Endothelial cell of umbilical vein (primary cell): ENCODE results near the gene LCTL. TPM values are rescaled to one million over a fixed set of nuclear protein-coding genes. Genes with fewer than 3 reads are reported as not detected.

Experiments
- Bru-seq: library from RNA; stranded (reverse); fragments of 400-500 nt; gene quantifications from one replicate; lab custom pipeline; 2021; lab: Mats Ljungman, UMichigan
- BruChase-seq, 2 experiments: library from RNA; stranded (reverse); fragments of 400-500 nt; gene quantifications; one replicate each; lab custom pipeline; 2021; lab: Mats Ljungman, UMichigan
- BruUV-seq: library from RNA; stranded (reverse); fragments of 400-500 nt; replicated peaks from 2 replicates; lab custom pipeline; 2021; lab: Mats Ljungman, UMichigan
- CTCF ChIA-PET: fragments of 300-600, 350-600 bp; sonication (Branson Sonifier 250); formaldehyde crosslinking; loops from one replicate; lab custom pipeline; 2021; ENCODE audit warnings: antibody characterized with exemption, inconsistent platforms; lab: Charles Lee
- POLR2A ChIA-PET: fragments of 300-600, 350-600 bp; sonication (Branson Sonifier 250); formaldehyde crosslinking; loops from one replicate; lab custom pipeline; 2021; ENCODE audit warnings: antibody characterized with exemption, inconsistent platforms; lab: Charles Lee
- DNase-seq: peaks from one replicate; pipeline ENCODE4 v3.0.0-alpha.2; 2011; ENCODE audit warnings: low read depth, low spot score
- FAIRE-seq: peaks from 2 replicates; lab custom pipeline; 2011; peaks lifted over from hg19 to GRCh38; lab: Jason Lieb, UNC
- H2AFZ ChIP-seq: 2 replicates; pipeline ENCODE4 v1.6.0; 2012; ENCODE audit warnings: low read depth, low read length, control low read depth, inconsistent platforms
- H3K27ac ChIP-seq: 2 replicates; pipeline ENCODE4 v1.5.1; 2011; ENCODE audit warnings: low read depth, mild to moderate bottlenecking, control low read depth, low read length, moderate library complexity; ENCODE audit not compliant: insufficient read depth
- H3K27me3 ChIP-seq, 2 experiments: 2 replicates each; pipeline versions ENCODE4 v1.6.0 to v1.6.1; 2011; ENCODE audit warnings: low read length in 2 of 2, mixed read lengths in 1 of 2; ENCODE audit not compliant: control insufficient read depth in 2 of 2, insufficient read depth in 2 of 2
- H3K36me3 ChIP-seq, 2 experiments: 2 replicates in 1 of 2; 3 replicates in 1 of 2; pipeline ENCODE4 v1.5.1; 2011; ENCODE audit warnings: low read length in 2 of 2, mild to moderate bottlenecking in 1 of 2, moderate library complexity in 1 of 2; ENCODE audit not compliant: control insufficient read depth in 2 of 2, insufficient read depth in 2 of 2; ENCODE audit errors: extremely low read depth in 1 of 2
- H3K4me1 ChIP-seq: 3 replicates; pipeline ENCODE4 v1.5.1; 2011; ENCODE audit warnings: mild to moderate bottlenecking, low read length; ENCODE audit not compliant: control insufficient read depth, insufficient read depth; ENCODE audit errors: extremely low read depth
- H3K4me2 ChIP-seq: 2 replicates; pipeline ENCODE4 v1.6.1; 2011; ENCODE audit warnings: low read length, control low read depth, mixed read lengths; ENCODE audit not compliant: insufficient read depth
- H3K4me3 ChIP-seq, 3 experiments: fragments of 200-600 bp in 1 of 3; sonication (generic), shearing (Covaris generic) in 1 of 3; replicated peaks in 1 of 3; 2 replicates each; pipeline ENCODE4 v1.5.1; 2011 to 2016; ENCODE audit warnings: control low read depth in 3 of 3, low read length in 3 of 3, mild to moderate bottlenecking in 2 of 3, inconsistent platforms in 1 of 3, low read depth in 1 of 3, moderate library complexity in 1 of 3; ENCODE audit not compliant: insufficient read depth in 1 of 3
- H3K79me2 ChIP-seq: 2 replicates; pipeline ENCODE4 v1.6.0; 2012; ENCODE audit warnings: low read length, inconsistent platforms; ENCODE audit not compliant: control insufficient read depth, insufficient read depth
- H3K9ac ChIP-seq: replicated peaks from 2 replicates; pipeline ENCODE3; 2011; ENCODE audit warnings: low read length, control low read depth; ENCODE audit not compliant: insufficient read depth; ENCODE audit errors: extremely low read depth
- H3K9me1 ChIP-seq: replicated peaks from 3 replicates; pipeline ENCODE4 v1.6.0; 2011; ENCODE audit warnings: mild to moderate bottlenecking, low read length; ENCODE audit not compliant: control insufficient read depth, insufficient read depth; ENCODE audit errors: extremely low read depth
- H3K9me3 ChIP-seq: replicated peaks from 2 replicates; pipeline ENCODE4 v1.5.1; 2012; ENCODE audit warnings: low read length, inconsistent platforms; ENCODE audit not compliant: control insufficient read depth, insufficient read depth
- H4K20me1 ChIP-seq: replicated peaks from 2 replicates; pipeline ENCODE3; 2011; ENCODE audit warnings: mild to moderate bottlenecking, low read length; ENCODE audit not compliant: control insufficient read depth, insufficient read depth; ENCODE audit errors: extremely low read depth
- EZH2 ChIP-seq: IDR thresholded peaks from 2 replicates; pipeline ENCODE4 v1.6.1; 2012; ENCODE audit warnings: borderline replicate concordance, low read depth, mild to moderate bottlenecking, moderate library complexity, low read length, inconsistent platforms; ENCODE audit not compliant: severe bottlenecking
- GATA2 ChIP-seq: IDR thresholded peaks from 2 replicates; pipeline ENCODE4 v1.7.0; 2011; ENCODE audit warnings: low read depth, mild to moderate bottlenecking, moderate library complexity, mixed read lengths, low read length; ENCODE audit not compliant: insufficient read length, insufficient read depth
- JUN ChIP-seq: IDR thresholded peaks from 2 replicates; pipeline ENCODE4 v1.6.1; 2011; ENCODE audit warnings: borderline replicate concordance, low read depth; ENCODE audit not compliant: insufficient read length, insufficient read depth
- MYC ChIP-seq: IDR thresholded peaks from one replicate; pipeline ENCODE4 v1.6.1; 2011; ENCODE audit warnings: mild to moderate bottlenecking, low read depth, low read length
- POLR2AphosphoS5 ChIP-seq: IDR thresholded peaks from 2 replicates; pipeline ENCODE4 v1.6.1; 2012; ENCODE audit warnings: low read depth, mild to moderate bottlenecking, control low read depth, low read length, moderate library complexity; ENCODE audit not compliant: insufficient read depth
- dilution Hi-C: fragments of 300-500 bp; cut with MboI; formaldehyde crosslinking; loops from one replicate; pipeline ENCODE4 v1.15.0; 2019; ENCODE audit warnings: low sequenced_read_pairs; ENCODE audit not compliant: extremely low pct_ligation_motif_present
- intact Hi-C: fragments of 100-400 bp; cut with micrococcal nuclease; formaldehyde crosslinking; loops from one replicate; pipeline ENCODE4 v1.10.0; 2022
- long read RNA-seq: library from polyadenylated mRNA; stranded (forward); transcript quantifications from one replicate; pipeline ENCODE4 v2.0.0, GENCODE V29; 2021
- polyA minus RNA-seq, 3 experiments: library from RNA; depleted of rRNA, polyadenylated mRNA; stranded (reverse); fragments of >200 nt; gene quantifications; 1 replicate in 1 of 3; 2 replicates in 2 of 3; pipeline ENCODE4 v1.2.3, GENCODE V29; 2011
- polyA plus RNA-seq, 4 experiments: library from polyadenylated mRNA; depleted of rRNA in 3 of 4; stranded (reverse) in 3 of 4; unstranded in 1 of 4; fragments of >200 nt; gene quantifications; 2 replicates each; pipeline versions ENCODE4 v1.2.1 to v1.2.3, GENCODE V29; 2011 to 2012; ENCODE audit warnings: missing spikeins in 1 of 4
- total RNA-seq: library from RNA; stranded (reverse); gene quantifications from 2 replicates; pipeline ENCODE4 v1.2.3, GENCODE V29; 2021
- TF ChIP-seq, protein P1 (sequence below): IDR thresholded peaks from 2 replicates; pipeline ENCODE4 v1.6.1; 2011; ENCODE audit not compliant: insufficient read depth, insufficient read length
- TF ChIP-seq, protein P2 (sequence below), 2 donors: IDR thresholded peaks; 1 replicate in 1 of 2; 2 replicates in 1 of 2; pipeline ENCODE4 v1.5.1; 2011; ENCODE audit warnings: low read length in 2 of 2, mild to moderate bottlenecking in 2 of 2, moderate library complexity in 2 of 2, control low read depth in 1 of 2, inconsistent platforms in 1 of 2, low read depth in 1 of 2; ENCODE audit not compliant: insufficient read depth in 1 of 2; ENCODE audit errors: extremely low read depth in 1 of 2

LCTL gene, protein sequence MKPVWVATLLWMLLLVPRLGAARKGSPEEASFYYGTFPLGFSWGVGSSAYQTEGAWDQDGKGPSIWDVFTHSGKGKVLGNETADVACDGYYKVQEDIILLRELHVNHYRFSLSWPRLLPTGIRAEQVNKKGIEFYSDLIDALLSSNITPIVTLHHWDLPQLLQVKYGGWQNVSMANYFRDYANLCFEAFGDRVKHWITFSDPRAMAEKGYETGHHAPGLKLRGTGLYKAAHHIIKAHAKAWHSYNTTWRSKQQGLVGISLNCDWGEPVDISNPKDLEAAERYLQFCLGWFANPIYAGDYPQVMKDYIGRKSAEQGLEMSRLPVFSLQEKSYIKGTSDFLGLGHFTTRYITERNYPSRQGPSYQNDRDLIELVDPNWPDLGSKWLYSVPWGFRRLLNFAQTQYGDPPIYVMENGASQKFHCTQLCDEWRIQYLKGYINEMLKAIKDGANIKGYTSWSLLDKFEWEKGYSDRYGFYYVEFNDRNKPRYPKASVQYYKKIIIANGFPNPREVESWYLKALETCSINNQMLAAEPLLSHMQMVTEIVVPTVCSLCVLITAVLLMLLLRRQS
- not detected in 2 replicates for total RNA-seq
- 0.04 TPM in 1 of 2 replicates, not detected in the other for polyA plus RNA-seq
- 0.06 TPM in 1 of 2 replicates, not detected in the other for polyA plus RNA-seq (2011; cell fraction: cytosol; rRNA removed)
- 0.11 TPM in 1 of 2 replicates, not detected in the other for polyA plus RNA-seq (2011; cell fraction: nucleus; rRNA removed)
- 0.08 TPM in 1 of 2 replicates, not detected in the other for polyA plus RNA-seq (2012)
- 0.10 TPM in 1 of 2 replicates, not detected in the other for polyA minus RNA-seq
- polyA minus RNA-seq (2011; cell fraction: cytosol; rRNA and poly(A)+ RNA removed) = not detected
- polyA minus RNA-seq (2011; cell fraction: nucleus; rRNA and poly(A)+ RNA removed) = not detected in 2 replicates
- not detected for Bru-seq, nascent RNA
- percentile 5 among the genes with signal in this experiment for BruChase-seq, experiment 1, labeled RNA remaining after a 6-hour chase
- BruChase-seq, experiment 2, labeled RNA remaining after a 2-hour chase = not detected
- long read RNA-seq, partial matches to known transcripts = 0 of 4 reads
- long read RNA-seq, other reads (novel, unspliced or antisense) = 4 of 4 reads

DNA sequence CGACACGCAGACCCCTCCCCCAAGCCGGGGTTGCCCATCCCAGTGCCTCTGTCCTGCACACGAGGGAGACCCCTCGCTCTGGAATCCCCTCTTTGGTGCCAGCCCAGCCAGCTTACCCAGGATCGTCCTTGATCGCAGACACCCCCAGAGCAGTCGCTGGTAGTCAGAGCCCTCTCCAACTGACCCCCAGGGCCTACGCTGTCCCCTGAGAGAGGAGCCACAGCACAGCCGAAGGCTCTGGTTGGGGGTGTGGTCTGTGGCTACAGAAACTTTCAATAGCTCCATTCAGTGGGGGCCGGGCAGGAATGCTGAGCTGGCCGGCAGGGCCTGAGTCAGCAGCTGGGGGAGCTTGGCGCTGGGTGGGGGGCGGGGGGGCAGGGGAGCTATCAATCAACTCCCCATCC, at the start of gene LCTL:
Gene LCTL (minus strand): TSS at position 258 of the 404 bp plus-strand sequence. CDS start 633 bp downstream, outside the sequence.
- no peaks in the 10 kb centered on the region for H3K79me2 ChIP-seq
- no peaks in the 10 kb centered on the region for H3K36me3 ChIP-seq
- H3K27ac ChIP-seq = no peak within 1 kb of the TSS
- no peak within 1 kb of the TSS for H3K4me2 ChIP-seq
- POLR2A ChIA-PET = no interaction called here
- no peak within 1 kb of the TSS for H3K4me3 ChIP-seq
- H3K27me3 ChIP-seq = no peaks in the 10 kb centered on the region
- dilution Hi-C loops = no loop called here
- H3K4me1 ChIP-seq = no peaks in the 10 kb centered on the region
- BruUV-seq = no TSS peak
- intact Hi-C loops = loop anchor here (2.0 kb wide), 1 partner anchor 61 kb away; the partner anchor contains the start of genes RPL4 and ZWILCH
- H2AFZ ChIP-seq = peak within 1 kb of the TSS; percentile 48
- H3K9ac ChIP-seq = no peak within 1 kb of the TSS
- DNase-seq = no peak
- FAIRE-seq = no peak
- TF ChIP-seq, protein P1, sequence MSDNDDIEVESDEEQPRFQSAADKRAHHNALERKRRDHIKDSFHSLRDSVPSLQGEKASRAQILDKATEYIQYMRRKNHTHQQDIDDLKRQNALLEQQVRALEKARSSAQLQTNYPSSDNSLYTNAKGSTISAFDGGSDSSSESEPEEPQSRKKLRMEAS = no peak
- TF ChIP-seq POLR2AphosphoS5 (no peak), EZH2 (no peak), JUN (no peak), GATA2 (no peak), MYC (no peak)
- TF ChIP-seq, protein P2, sequence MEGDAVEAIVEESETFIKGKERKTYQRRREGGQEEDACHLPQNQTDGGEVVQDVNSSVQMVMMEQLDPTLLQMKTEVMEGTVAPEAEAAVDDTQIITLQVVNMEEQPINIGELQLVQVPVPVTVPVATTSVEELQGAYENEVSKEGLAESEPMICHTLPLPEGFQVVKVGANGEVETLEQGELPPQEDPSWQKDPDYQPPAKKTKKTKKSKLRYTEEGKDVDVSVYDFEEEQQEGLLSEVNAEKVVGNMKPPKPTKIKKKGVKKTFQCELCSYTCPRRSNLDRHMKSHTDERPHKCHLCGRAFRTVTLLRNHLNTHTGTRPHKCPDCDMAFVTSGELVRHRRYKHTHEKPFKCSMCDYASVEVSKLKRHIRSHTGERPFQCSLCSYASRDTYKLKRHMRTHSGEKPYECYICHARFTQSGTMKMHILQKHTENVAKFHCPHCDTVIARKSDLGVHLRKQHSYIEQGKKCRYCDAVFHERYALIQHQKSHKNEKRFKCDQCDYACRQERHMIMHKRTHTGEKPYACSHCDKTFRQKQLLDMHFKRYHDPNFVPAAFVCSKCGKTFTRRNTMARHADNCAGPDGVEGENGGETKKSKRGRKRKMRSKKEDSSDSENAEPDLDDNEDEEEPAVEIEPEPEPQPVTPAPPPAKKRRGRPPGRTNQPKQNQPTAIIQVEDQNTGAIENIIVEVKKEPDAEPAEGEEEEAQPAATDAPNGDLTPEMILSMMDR (IDR thresholded peaks at IDR 0.05; ENCODE audit: extremely low read depth in 1 of 2, insufficient read depth in 1 of 2, low read depth in 1 of 2, low read length in 2 of 2) = no peak
- no peaks in the 10 kb centered on the region for H4K20me1 ChIP-seq
- CTCF ChIA-PET = interaction anchor here (1.2 to 1.9 kb wide), 8 partner anchors 10 to 95 kb away, joined by 3 to 9 read pairs (median 4); no protein-coding TSS in a partner anchor
- H3K9me1 ChIP-seq = no peaks in the 10 kb centered on the region
- H3K9me3 ChIP-seq = no peaks in the 10 kb centered on the region
